Measurements from ENCODE around the gene DDAH2.

The DDAH2 gene

GRCh38 chr6:31769684-31770371, 40.7 kb upstream of the DDAH2 start (continued):
- TF ChIP-seq ZNF211 (tag by site-specific recombination; IDR thresholded peaks at IDR 0.05; ENCODE audit: low read depth) (no peak), ZNF501 (tag by site-specific recombination; IDR thresholded peaks at IDR 0.05) (no peak), GLI4 (tag by site-specific recombination; IDR thresholded peaks at IDR 0.05) (no peak), ZNF350 (tag by site-specific recombination; IDR thresholded peaks at IDR 0.05) (no peak), SP3 (tag by site-specific recombination; IDR thresholded peaks at IDR 0.05) (peak; percentile 42; the same call in 1 of the 2 replicates), ZBTB8A (tag by site-specific recombination; IDR thresholded peaks at IDR 0.05) (0 out of 2 replicates have a peak, but pooled peaks have one; percentile 36), ZNF221 (tag by site-specific recombination; IDR thresholded peaks at IDR 0.05; ENCODE audit: borderline replicate concordance) (no peak), ZNF747 (tag by site-specific recombination; IDR thresholded peaks at IDR 0.05) (no peak), ZNF184 (tag by site-specific recombination; IDR thresholded peaks at IDR 0.05) (no peak), SP7 (tag by site-specific recombination; IDR thresholded peaks at IDR 0.05) (peak; percentile 51), WT1 (tag by site-specific recombination; IDR thresholded peaks at IDR 0.05) (no peak), OVOL3 (tag by site-specific recombination; IDR thresholded peaks at IDR 0.05) (no peak), ZNF248 (tag by site-specific recombination; IDR thresholded peaks at IDR 0.05) (no peak), ZBTB10 (tag by site-specific recombination; IDR thresholded peaks at IDR 0.05) (peak; percentile 73), ZNF140 (tag by site-specific recombination; IDR thresholded peaks at IDR 0.05) (no peak), ZFP69B (tag by site-specific recombination; IDR thresholded peaks at IDR 0.05) (0 out of 2 replicates have a peak, but pooled peaks have one; percentile 32), ZNF121 (tag by site-specific recombination; IDR thresholded peaks at IDR 0.05) (no peak), ZNF366 (tag by site-specific recombination; conservative IDR thresholded peaks at IDR 0.05) (no peak), ZNF654 (tag by site-specific recombination; IDR thresholded peaks at IDR 0.05; ENCODE audit: low read depth) (peak; percentile 62), ZNF169 (tag by site-specific recombination; IDR thresholded peaks at IDR 0.05) (no peak), CTCF (tag by site-specific recombination; IDR thresholded peaks at IDR 0.05) (peak; percentile 93), ZIC2 (tag by site-specific recombination; IDR thresholded peaks at IDR 0.05) (0 out of 2 replicates have a peak, but pooled peaks have one; percentile 43), ZNF571 (tag by site-specific recombination; IDR thresholded peaks at IDR 0.05) (no peak), OSR2 (tag by site-specific recombination; IDR thresholded peaks at IDR 0.05) (no peak), ZNF521 (tag by site-specific recombination; IDR thresholded peaks at IDR 0.05) (no peak), ZEB2 (tag by site-specific recombination; IDR thresholded peaks at IDR 0.05) (0 out of 2 replicates have a peak, but pooled peaks have one; percentile 49), ZNF660 (tag by site-specific recombination; IDR thresholded peaks at IDR 0.05) (no peak), ZBTB7A (tag by site-specific recombination; IDR thresholded peaks at IDR 0.05; ENCODE audit: low read depth) (no peak), ZFHX2 (tag by site-specific recombination; conservative IDR thresholded peaks at IDR 0.05) (no peak)
- TF ChIP-seq, protein P1, sequence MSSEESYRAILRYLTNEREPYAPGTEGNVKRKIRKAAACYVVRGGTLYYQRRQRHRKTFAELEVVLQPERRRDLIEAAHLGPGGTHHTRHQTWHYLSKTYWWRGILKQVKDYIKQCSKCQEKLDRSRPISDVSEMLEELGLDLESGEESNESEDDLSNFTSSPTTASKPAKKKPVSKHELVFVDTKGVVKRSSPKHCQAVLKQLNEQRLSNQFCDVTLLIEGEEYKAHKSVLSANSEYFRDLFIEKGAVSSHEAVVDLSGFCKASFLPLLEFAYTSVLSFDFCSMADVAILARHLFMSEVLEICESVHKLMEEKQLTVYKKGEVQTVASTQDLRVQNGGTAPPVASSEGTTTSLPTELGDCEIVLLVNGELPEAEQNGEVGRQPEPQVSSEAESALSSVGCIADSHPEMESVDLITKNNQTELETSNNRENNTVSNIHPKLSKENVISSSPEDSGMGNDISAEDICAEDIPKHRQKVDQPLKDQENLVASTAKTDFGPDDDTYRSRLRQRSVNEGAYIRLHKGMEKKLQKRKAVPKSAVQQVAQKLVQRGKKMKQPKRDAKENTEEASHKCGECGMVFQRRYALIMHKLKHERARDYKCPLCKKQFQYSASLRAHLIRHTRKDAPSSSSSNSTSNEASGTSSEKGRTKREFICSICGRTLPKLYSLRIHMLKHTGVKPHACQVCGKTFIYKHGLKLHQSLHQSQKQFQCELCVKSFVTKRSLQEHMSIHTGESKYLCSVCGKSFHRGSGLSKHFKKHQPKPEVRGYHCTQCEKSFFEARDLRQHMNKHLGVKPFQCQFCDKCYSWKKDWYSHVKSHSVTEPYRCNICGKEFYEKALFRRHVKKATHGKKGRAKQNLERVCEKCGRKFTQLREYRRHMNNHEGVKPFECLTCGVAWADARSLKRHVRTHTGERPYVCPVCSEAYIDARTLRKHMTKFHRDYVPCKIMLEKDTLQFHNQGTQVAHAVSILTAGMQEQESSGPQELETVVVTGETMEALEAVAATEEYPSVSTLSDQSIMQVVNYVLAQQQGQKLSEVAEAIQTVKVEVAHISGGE (tag by site-specific recombination; conservative IDR thresholded peaks at IDR 0.05; ENCODE audit: low read depth), result no peak
- TF ChIP-seq, protein P2, sequence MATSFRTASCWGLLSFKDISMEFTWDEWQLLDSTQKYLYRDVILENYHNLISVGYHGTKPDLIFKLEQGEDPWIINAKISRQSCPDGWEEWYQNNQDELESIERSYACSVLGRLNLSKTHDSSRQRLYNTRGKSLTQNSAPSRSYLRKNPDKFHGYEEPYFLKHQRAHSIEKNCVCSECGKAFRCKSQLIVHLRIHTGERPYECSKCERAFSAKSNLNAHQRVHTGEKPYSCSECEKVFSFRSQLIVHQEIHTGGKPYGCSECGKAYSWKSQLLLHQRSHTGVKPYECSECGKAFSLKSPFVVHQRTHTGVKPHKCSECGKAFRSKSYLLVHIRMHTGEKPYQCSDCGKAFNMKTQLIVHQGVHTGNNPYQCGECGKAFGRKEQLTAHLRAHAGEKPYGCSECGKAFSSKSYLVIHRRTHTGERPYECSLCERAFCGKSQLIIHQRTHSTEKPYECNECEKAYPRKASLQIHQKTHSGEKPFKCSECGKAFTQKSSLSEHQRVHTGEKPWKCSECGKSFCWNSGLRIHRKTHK (tag by site-specific recombination; IDR thresholded peaks at IDR 0.05), result no peak
- TF ChIP-seq, protein P3, sequence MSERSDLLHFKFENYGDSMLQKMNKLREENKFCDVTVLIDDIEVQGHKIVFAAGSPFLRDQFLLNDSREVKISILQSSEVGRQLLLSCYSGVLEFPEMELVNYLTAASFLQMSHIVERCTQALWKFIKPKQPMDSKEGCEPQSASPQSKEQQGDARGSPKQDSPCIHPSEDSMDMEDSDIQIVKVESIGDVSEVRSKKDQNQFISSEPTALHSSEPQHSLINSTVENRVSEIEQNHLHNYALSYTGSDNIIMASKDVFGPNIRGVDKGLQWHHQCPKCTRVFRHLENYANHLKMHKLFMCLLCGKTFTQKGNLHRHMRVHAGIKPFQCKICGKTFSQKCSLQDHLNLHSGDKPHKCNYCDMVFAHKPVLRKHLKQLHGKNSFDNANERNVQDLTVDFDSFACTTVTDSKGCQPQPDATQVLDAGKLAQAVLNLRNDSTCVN (tag by site-specific recombination; optimal IDR thresholded peaks at IDR 0.05), result no peak

Data from HEK293 (cell line).